GM12878 (cell line): ENCODE measurements around the gene MRPL39. TPM values are rescaled to one million over a fixed set of nuclear protein-coding genes. Genes with fewer than 3 reads are reported as not detected.

Experiments used
- ATAC-seq: fragments of 200-7000 bp; cut with Tn5 transposase; 3 replicates; pipeline ENCODE4 v1.9.1; 2020; ENCODE audit warnings: mild to moderate bottlenecking, moderate library complexity
- BruUV-seq: library from RNA; stranded (reverse); fragments of 400-500 nt; replicated peaks from 2 replicates; lab custom pipeline; 2021; lab: Mats Ljungman, UMichigan
- CTCF ChIA-PET: fragments of 300-600 bp; sonication (Branson Sonifier 250); formaldehyde crosslinking; extraction: SDS; loops from one replicate; lab custom pipeline; 2021; ENCODE audit warnings: inconsistent platforms; lab: Yijun Ruan, JAX
- POLR2A ChIA-PET: fragments of 350-600 bp; formaldehyde crosslinking; extraction: SDS; loops from one replicate; lab custom pipeline; 2021; ENCODE audit warnings: inconsistent platforms; lab: Charles Lee
- RAD21 ChIA-PET: fragments of 300-600 bp; sonication (Branson Sonifier 250); formaldehyde crosslinking; loops from one replicate; lab custom pipeline; 2023; ENCODE audit warnings: antibody characterized with exemption; ENCODE audit not compliant: unreplicated experiment; lab: Charles Lee
- SMC1A ChIA-PET: fragments of 300-600 bp; sonication (Branson Sonifier 250); formaldehyde crosslinking; loops from one replicate; lab custom pipeline; 2023; ENCODE audit not compliant: unreplicated experiment, uncharacterized antibody; lab: Charles Lee
- DNase-seq: peaks from one replicate; pipeline ENCODE4 v3.0.0-alpha.2; 2011; ENCODE audit warnings: low read depth, low spot score
- FAIRE-seq: peaks from 3 replicates; lab custom pipeline; 2011; peaks lifted over from hg19 to GRCh38; lab: Jason Lieb, UNC
- H2AFZ ChIP-seq: 2 replicates; pipeline ENCODE4 v1.6.0; 2011; ENCODE audit warnings: low read depth, low read length, control low read depth; ENCODE audit not compliant: control insufficient read depth
- H3K27ac ChIP-seq: 2 replicates; pipeline ENCODE4 v1.5.1; 2011; ENCODE audit warnings: control low read depth; ENCODE audit not compliant: control insufficient read depth, insufficient read depth
- H3K27me3 ChIP-seq, 2 experiments: replicated peaks in 1 of 2; 2 replicates each; pipeline versions ENCODE4 v1.6.0 to v1.6.1; 2011; ENCODE audit warnings: low read length in 1 of 2; ENCODE audit not compliant: control insufficient read depth in 2 of 2, insufficient read depth in 2 of 2
- H3K36me3 ChIP-seq, 2 experiments: 2 replicates each; pipeline ENCODE4 v1.5.1; 2011; ENCODE audit warnings: low read length in 1 of 2; ENCODE audit not compliant: control insufficient read depth in 2 of 2, insufficient read depth in 2 of 2
- H3K4me1 ChIP-seq: 2 replicates; pipeline ENCODE4 v1.6.1; 2011; ENCODE audit warnings: mild to moderate bottlenecking, low read length, moderate library complexity, mixed read lengths; ENCODE audit not compliant: control insufficient read depth, insufficient read depth
- H3K4me2 ChIP-seq: 2 replicates; pipeline ENCODE4 v1.6.0; 2011; ENCODE audit warnings: control low read depth; ENCODE audit not compliant: control insufficient read depth, insufficient read depth
- H3K4me3 ChIP-seq: fragments of 200-600 bp; sonication (generic); 2 replicates; pipeline ENCODE4 v1.5.1; 2016
- H3K79me2 ChIP-seq: 2 replicates; pipeline ENCODE4 v1.6.0; 2011; ENCODE audit warnings: low read length; ENCODE audit not compliant: control insufficient read depth, insufficient read depth
- H3K9ac ChIP-seq: 2 replicates; pipeline ENCODE4 v1.8.0; 2011; ENCODE audit warnings: low read length, control low read depth, mixed read lengths; ENCODE audit not compliant: control insufficient read depth, insufficient read depth
- H3K9me3 ChIP-seq: replicated peaks from 3 replicates; pipeline ENCODE4 v1.5.1; 2011; ENCODE audit warnings: mild to moderate bottlenecking, low read length; ENCODE audit not compliant: control insufficient read depth, insufficient read depth
- H4K20me1 ChIP-seq: 2 replicates; pipeline ENCODE4 v1.6.0; 2011; ENCODE audit not compliant: control insufficient read depth, insufficient read depth
- ATF2 ChIP-seq: IDR thresholded peaks from 2 replicates; pipeline ENCODE4 v1.6.1; 2012; ENCODE audit warnings: low read length, inconsistent platforms
- BCL11A ChIP-seq: IDR thresholded peaks from 2 replicates; pipeline ENCODE4 v1.6.1; 2011; ENCODE audit warnings: low read depth, low read length
- BCL3 ChIP-seq: IDR thresholded peaks from 2 replicates; pipeline ENCODE4 v1.6.1; 2011; ENCODE audit warnings: borderline replicate concordance, low read depth, mild to moderate bottlenecking, moderate library complexity, low read length; ENCODE audit not compliant: insufficient read depth, poor library complexity, severe bottlenecking
- GABPA ChIP-seq: IDR thresholded peaks from 2 replicates; pipeline ENCODE4 v1.6.1; 2014; ENCODE audit warnings: antibody characterized with exemption, low read depth, mild to moderate bottlenecking, inconsistent platforms
- IRF4 ChIP-seq: IDR thresholded peaks from 2 replicates; pipeline ENCODE4 v1.6.1; 2011; ENCODE audit warnings: low read depth, low read length
- LARP7 ChIP-seq: fragments of 450-650 bp; IDR thresholded peaks from 2 replicates; pipeline ENCODE4 v1.6.1; 2017; ENCODE audit warnings: mild to moderate bottlenecking
- MTA2 ChIP-seq: fragments of 450-650 bp; IDR thresholded peaks from 2 replicates; pipeline ENCODE4 v1.6.1; 2016; ENCODE audit warnings: low read depth, mild to moderate bottlenecking, moderate library complexity
- TARDBP ChIP-seq: IDR thresholded peaks from 2 replicates; pipeline ENCODE4 v1.6.1; 2016; ENCODE audit warnings: borderline replicate concordance
- WGBS: methylation state at CpG from one replicate; pipeline ENCODE4 v1.1.6; 2016; ENCODE audit warnings: low lambda C conversion rate; ENCODE audit not compliant: insufficient replicate concordance, insufficient coverage; ENCODE audit errors: missing lambda C conversion rate; 5-methylcytosine and 5-hydroxymethylcytosine counted together
- in situ Hi-C: fragments of 300-500 bp; cut with MboI; formaldehyde crosslinking; loops from 9 replicates; pipeline ENCODE4 v1.14.3; 2018; ENCODE audit warnings: mixed read lengths
- intact Hi-C: fragments of 100-400 bp; cut with micrococcal nuclease; formaldehyde crosslinking; loops from one replicate; pipeline ENCODE4 v1.14.2; 2022; ENCODE audit not compliant: unreplicated experiment
- polyA plus RNA-seq, 11 experiments: library from polyadenylated mRNA; depleted of rRNA in 4 of 11; unstranded in 6 of 11; stranded (reverse) in 5 of 11; fragments of >200 nt; fragmentation: Nextera tagmentation in 4 of 11; fragmentation: Illumina TruSeq in 1 of 11; extraction: Ambion mirVana in 4 of 11; extraction: Trizol in 1 of 11; gene quantifications; 1 replicate in 1 of 11; 2 replicates in 10 of 11; pipeline versions ENCODE4 v1.2.1 to v1.2.3, GENCODE V29; 2011 to 2016; ENCODE audit warnings: inconsistent platforms in 2 of 11, missing spikeins in 2 of 11, low read depth in 1 of 11
- total RNA-seq, 4 experiments: library from RNA; depleted of rRNA in 3 of 4; stranded (reverse); fragments of >200 nt in 3 of 4; fragmentation: Illumina TruSeq in 1 of 4; extraction: Trizol in 1 of 4; gene quantifications; 2 replicates each; pipeline versions ENCODE4 v1.2.1 to v1.2.3, GENCODE V29; 2013 to 2021

Gene MRPL39
- total and polyA plus RNA-seq, 10 of the 15 experiments (the other 5 are each of a cell fraction or from before 2014, with no cell fraction given): 68.8 to 292 (median 120) TPM

- TF ChIP-seq ATF2: peak; percentile 50; the same call in 1 of the 2 replicates
These were observed 29.4 kb upstream of the MRPL39 start (continued) for GRCh38 chr21:25636727-25637126.

GRCh38 chr21:25635310-25635709, 28.0 kb upstream of the MRPL39 start:
- ChIA-PET POLR2A (no interaction called here), CTCF (interaction anchor here (1.5 kb wide), 1 partner anchor 27 kb away, joined by 7 read pairs; no protein-coding TSS in a partner anchor), SMC1A (interaction anchor here (1.2 to 1.3 kb wide), 2 partner anchors 27 to 66 kb away, joined by 4 to 5 read pairs; no protein-coding TSS in a partner anchor), RAD21 (interaction anchor here (1.7 kb wide), 1 partner anchor 27 kb away, joined by 4 read pairs; no protein-coding TSS in a partner anchor)
- Histone ChIP-seq H3K9ac (no peak overlapping the region), H3K4me2 (no peak overlapping the region), H3K79me2 (no peaks in the 10 kb centered on the region), H3K27ac (no peak overlapping the region), H3K4me1 (peaks cover 13% of the 10 kb centered on the region; the same call in 1 of the 2 replicates), H2AFZ (no peak overlapping the region), H3K4me3 (no peak overlapping the region), H3K36me3 (no peaks in the 10 kb centered on the region), H3K27me3 (no peaks in the 10 kb centered on the region; a peak in 1 of 4 replicates), H3K9me3 (no peaks in the 10 kb centered on the region; the same call in 2 of the 3 replicates), H4K20me1 (no peaks in the 10 kb centered on the region)
- ATAC-seq: no peak
- FAIRE-seq: no peak
- intact Hi-C loops: no loop called here
- TF ChIP-seq MTA2 (no peak), BCL11A (no peak), TARDBP (no peak), GABPA (0 out of 2 replicates have a peak, but pooled peaks have one; percentile 13), BCL3 (no peak), IRF4 (no peak), LARP7 (no peak)
- no TSS peak for BruUV-seq
- WGBS: 57% methylated on average over 8 of the region's 8 CpGs
- in situ Hi-C loops: no loop called here
- DNase-seq: no peak
